Endothelial cell of umbilical vein (primary cell): ENCODE data around the gene TRIM36.

Source experiments
- EZH2 ChIP-seq: IDR thresholded peaks from 2 replicates; pipeline ENCODE4 v1.6.1; 2012; ENCODE audit warnings: borderline replicate concordance, low read depth, mild to moderate bottlenecking, moderate library complexity, low read length, inconsistent platforms; ENCODE audit not compliant: severe bottlenecking
- FOS ChIP-seq: IDR thresholded peaks from 2 replicates; pipeline ENCODE4 v1.6.1; 2011; ENCODE audit warnings: mild to moderate bottlenecking, low read length, moderate library complexity, borderline replicate concordance; ENCODE audit not compliant: insufficient read depth
- GATA2 ChIP-seq: IDR thresholded peaks from 2 replicates; pipeline ENCODE4 v1.7.0; 2011; ENCODE audit warnings: low read depth, mild to moderate bottlenecking, moderate library complexity, mixed read lengths, low read length; ENCODE audit not compliant: insufficient read length, insufficient read depth
- JUN ChIP-seq: IDR thresholded peaks from 2 replicates; pipeline ENCODE4 v1.6.1; 2011; ENCODE audit warnings: borderline replicate concordance, low read depth; ENCODE audit not compliant: insufficient read length, insufficient read depth
- MYC ChIP-seq: IDR thresholded peaks from one replicate; pipeline ENCODE4 v1.6.1; 2011; ENCODE audit warnings: mild to moderate bottlenecking, low read depth, low read length
- POLR2A ChIP-seq: IDR thresholded peaks from 2 replicates; pipeline ENCODE4 v1.6.1; 2012; ENCODE audit warnings: low read depth, mild to moderate bottlenecking, control low read depth, low read length
- POLR2AphosphoS5 ChIP-seq: IDR thresholded peaks from 2 replicates; pipeline ENCODE4 v1.6.1; 2012; ENCODE audit warnings: low read depth, mild to moderate bottlenecking, control low read depth, low read length, moderate library complexity; ENCODE audit not compliant: insufficient read depth
- TF ChIP-seq, protein P1 (sequence below), 2 donors: IDR thresholded peaks; 1 replicate in 1 of 2; 2 replicates in 1 of 2; pipeline ENCODE4 v1.5.1; 2011; ENCODE audit warnings: low read length in 2 of 2, mild to moderate bottlenecking in 2 of 2, moderate library complexity in 2 of 2, control low read depth in 1 of 2, inconsistent platforms in 1 of 2, low read depth in 1 of 2; ENCODE audit not compliant: insufficient read depth in 1 of 2; ENCODE audit errors: extremely low read depth in 1 of 2
- TF ChIP-seq, protein P2 (sequence below): IDR thresholded peaks from 2 replicates; pipeline ENCODE4 v1.6.1; 2011; ENCODE audit not compliant: insufficient read depth, insufficient read length

DNA sequence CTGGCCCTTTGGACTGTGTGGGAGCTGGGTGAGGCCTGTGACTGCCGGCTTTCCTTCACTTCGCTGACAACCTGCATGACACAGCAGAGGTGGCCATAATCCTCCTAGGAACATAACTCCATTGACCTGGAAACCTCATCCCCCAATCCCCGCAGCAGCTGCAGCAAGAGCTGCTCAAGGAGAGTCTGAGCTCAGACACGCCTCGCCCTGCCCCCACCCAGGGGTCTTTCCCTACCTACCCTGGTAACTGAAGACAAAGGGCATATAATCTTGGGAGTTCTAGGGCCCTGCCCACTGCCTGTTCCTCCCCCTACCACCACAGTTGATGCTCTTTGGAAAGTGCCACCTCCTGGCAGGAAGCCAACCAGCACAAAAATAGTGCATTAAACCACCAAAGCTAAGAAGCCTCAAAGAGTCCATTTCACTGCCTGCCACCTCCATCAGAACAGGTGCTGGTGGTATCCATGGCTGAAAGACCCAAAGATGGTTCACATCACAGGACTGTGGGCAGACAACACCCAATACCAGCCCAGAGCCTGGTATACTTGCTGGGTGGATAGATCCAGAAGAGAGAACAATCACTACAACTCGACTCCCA is 18.4 kb downstream of the TRIM36 start:
- TF ChIP-seq, protein P1, sequence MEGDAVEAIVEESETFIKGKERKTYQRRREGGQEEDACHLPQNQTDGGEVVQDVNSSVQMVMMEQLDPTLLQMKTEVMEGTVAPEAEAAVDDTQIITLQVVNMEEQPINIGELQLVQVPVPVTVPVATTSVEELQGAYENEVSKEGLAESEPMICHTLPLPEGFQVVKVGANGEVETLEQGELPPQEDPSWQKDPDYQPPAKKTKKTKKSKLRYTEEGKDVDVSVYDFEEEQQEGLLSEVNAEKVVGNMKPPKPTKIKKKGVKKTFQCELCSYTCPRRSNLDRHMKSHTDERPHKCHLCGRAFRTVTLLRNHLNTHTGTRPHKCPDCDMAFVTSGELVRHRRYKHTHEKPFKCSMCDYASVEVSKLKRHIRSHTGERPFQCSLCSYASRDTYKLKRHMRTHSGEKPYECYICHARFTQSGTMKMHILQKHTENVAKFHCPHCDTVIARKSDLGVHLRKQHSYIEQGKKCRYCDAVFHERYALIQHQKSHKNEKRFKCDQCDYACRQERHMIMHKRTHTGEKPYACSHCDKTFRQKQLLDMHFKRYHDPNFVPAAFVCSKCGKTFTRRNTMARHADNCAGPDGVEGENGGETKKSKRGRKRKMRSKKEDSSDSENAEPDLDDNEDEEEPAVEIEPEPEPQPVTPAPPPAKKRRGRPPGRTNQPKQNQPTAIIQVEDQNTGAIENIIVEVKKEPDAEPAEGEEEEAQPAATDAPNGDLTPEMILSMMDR (IDR thresholded peaks at IDR 0.05; ENCODE audit: extremely low read depth in 1 of 2, insufficient read depth in 1 of 2, low read depth in 1 of 2, low read length in 2 of 2): no peak
- no peak for TF ChIP-seq POLR2AphosphoS5
- TF ChIP-seq, protein P2, sequence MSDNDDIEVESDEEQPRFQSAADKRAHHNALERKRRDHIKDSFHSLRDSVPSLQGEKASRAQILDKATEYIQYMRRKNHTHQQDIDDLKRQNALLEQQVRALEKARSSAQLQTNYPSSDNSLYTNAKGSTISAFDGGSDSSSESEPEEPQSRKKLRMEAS: no peak
- TF ChIP-seq POLR2A: no peak
- no peak for TF ChIP-seq EZH2
- TF ChIP-seq MYC: no peak
- no peak for TF ChIP-seq GATA2
- no peak for TF ChIP-seq JUN
- TF ChIP-seq FOS: no peak
